Measurements from ENCODE around the gene DPP6.

Gene DPP6

DNA sequence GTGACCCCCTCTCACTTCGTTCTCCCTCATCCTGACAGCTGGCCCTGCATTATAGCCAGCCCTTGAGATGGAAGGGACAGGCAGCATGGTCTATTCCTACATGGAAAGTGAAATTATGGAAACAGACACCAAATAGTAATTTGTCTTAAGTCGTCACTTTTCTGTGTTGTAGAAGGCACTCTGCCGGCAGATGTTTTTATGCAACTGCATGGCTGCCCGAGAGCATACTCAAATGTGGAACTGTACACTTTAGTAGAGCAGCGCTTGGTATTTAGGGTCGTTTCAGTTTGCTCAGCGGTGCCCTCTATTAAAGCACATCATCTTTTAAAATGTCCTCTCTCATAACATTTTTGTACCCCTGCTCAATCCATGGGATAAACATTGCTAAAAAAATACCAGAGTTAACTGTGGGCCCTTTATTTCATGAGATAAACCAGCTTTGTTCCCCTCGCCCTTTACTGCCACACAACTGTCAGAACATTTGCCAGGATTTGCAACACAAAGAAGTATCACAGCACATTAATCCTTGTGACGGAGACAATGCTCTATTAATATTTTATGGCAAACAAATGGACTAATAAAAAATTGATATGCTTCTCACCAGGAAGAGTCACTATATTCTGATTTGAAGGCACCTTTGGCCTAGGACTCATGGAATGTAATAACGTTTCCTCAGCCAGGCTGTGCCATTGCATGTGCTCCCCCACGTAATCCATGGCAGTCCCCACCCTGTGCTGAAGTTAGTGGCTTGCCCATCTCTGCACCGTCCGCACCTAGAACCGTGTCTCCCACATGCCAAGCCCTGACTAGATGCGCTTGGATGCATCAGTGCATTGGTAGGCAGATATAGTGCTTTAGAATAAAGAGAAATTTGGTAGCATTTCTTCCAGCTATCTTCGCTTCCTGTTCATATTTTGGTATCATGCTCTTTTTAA, 729.4 kb downstream of the DPP6 start:
- no peak overlapping the region for H3K4me3 ChIP-seq (ENCODE audit: control insufficient read depth, low read depth, low read length)
- TF ChIP-seq CTCF (conservative IDR thresholded peaks at IDR 0.05; ENCODE audit: control insufficient read depth, insufficient read depth, low read depth, low read length) = no peak
- no peak for DNase-seq (ENCODE audit: low read depth)

GRCh38 chr7:154783281-154783909, 731.2 kb downstream of the DPP6 start:
- no peak for DNase-seq (ENCODE audit: low read depth)
- TF ChIP-seq CTCF (conservative IDR thresholded peaks at IDR 0.05; ENCODE audit: control insufficient read depth, insufficient read depth, low read depth, low read length) = no peak
- no peak overlapping the region for H3K4me3 ChIP-seq (ENCODE audit: control insufficient read depth, low read depth, low read length)

DNA sequence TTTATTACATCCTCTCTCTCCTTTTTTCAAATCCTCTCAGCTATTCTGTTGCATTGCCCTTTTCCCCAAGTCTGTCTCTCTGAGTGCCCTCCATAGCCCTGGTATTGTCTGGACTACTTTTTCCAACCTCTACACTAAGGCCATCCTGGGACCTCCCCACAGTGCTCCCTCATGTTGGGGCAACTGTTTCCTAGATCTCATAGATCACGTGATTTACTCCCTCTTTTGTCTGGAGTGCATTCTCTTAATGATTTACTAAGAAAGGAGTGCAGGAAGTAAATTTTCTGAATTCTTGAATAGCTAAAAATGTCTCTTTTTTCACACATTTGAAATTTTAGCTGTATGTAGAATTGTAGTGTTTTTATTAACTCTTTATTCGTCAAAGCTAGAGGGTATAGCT, 733.7 kb downstream of the DPP6 start:
- no peak for DNase-seq (ENCODE audit: low read depth)
- no peak overlapping the region for H3K4me3 ChIP-seq (ENCODE audit: control insufficient read depth, low read depth, low read length)
- no peak for TF ChIP-seq CTCF (conservative IDR thresholded peaks at IDR 0.05; ENCODE audit: control insufficient read depth, insufficient read depth, low read depth, low read length)

DNA sequence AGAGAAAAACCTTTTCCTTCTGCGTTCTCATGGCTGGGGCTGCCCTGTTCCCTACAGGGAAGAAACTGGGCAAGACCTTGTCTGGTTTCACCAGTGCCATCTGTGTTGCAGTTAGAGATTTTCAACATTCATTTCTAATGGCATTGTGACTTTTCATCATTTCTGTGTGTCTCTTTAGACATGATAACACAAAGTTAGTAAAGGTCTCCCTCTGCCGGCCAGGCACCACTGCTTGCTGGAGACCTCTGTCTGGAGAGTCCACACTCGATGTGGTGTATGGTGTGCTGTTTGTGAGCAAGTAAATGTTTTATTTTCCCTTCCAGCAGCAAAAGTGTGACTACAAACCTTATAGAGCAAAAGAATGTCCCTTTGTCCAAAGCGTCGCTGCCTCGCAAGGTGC, 737.2 kb downstream of the DPP6 start:
- no peak for TF ChIP-seq CTCF (conservative IDR thresholded peaks at IDR 0.05; ENCODE audit: control insufficient read depth, insufficient read depth, low read depth, low read length)
- H3K4me3 ChIP-seq (ENCODE audit: control insufficient read depth, low read depth, low read length) = no peak overlapping the region
- no peak for DNase-seq (ENCODE audit: low read depth)

GRCh38 chr7:154791611-154792010, 739.4 kb downstream of the DPP6 start:
- no peak for DNase-seq (ENCODE audit: low read depth)
- no peak for TF ChIP-seq CTCF (conservative IDR thresholded peaks at IDR 0.05; ENCODE audit: control insufficient read depth, insufficient read depth, low read depth, low read length)
- H3K4me3 ChIP-seq (ENCODE audit: control insufficient read depth, low read depth, low read length) = no peak overlapping the region

DNA sequence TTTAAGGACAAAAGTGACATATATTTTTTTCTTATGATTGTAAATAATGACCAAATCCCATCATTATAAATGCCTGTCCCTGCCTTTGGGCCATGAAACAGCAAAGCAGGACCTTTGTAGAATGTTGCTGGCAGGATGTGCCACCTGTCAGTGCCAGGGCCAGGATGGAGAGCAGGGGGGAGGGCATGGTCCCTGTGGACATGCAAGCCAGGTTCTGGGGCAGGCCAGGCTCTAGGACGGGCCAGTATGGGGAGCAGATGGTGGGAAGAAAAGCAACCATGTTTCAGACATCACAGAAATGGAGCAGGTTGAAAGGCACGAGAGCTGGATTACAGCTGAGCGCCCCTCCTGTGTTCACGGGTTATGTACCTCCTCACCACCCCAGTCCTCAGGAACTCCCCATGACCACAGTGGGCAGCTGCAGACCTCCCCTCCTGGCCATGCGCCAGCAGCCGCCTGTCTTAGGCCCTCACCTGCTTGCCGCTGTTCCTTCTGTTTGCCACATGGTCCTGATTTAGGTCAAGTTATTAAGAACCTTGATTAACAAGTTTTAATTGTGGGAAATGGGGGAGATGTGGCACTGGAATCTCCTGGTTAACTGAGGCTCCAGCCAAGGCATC, 740.3 kb downstream of the DPP6 start:
- DNase-seq (ENCODE audit: low read depth) = no peak
- H3K4me3 ChIP-seq (ENCODE audit: control insufficient read depth, low read depth, low read length) = no peak overlapping the region
- no peak for TF ChIP-seq CTCF (conservative IDR thresholded peaks at IDR 0.05; ENCODE audit: control insufficient read depth, insufficient read depth, low read depth, low read length)

Data from fibroblast of mammary gland (primary cell).